Measurements from ENCODE around the gene FRY.

GRCh38 chr13:32153056-32153455, 121.5 kb downstream of the FRY start:
- no peak for TF ChIP-seq POLR2A (IDR thresholded peaks at IDR 0.05)
- TF ChIP-seq CTCF (IDR thresholded peaks at IDR 0.05): no peak

Data from heart left ventricle (tissue), 13 donors.